NCI-H2196 treated with DMSO at 0.1 percent for 48 hours (cell line): ENCODE data around the gene LYST.
A peak's percentile ranks its signal among the peaks of the same experiment; 100 is the strongest.
"Not testable (repeated sequence)": the region's sequence is repeated elsewhere in the genome, so short reads cannot be mapped to it uniquely, and the experiment has no call there.

Experiments used
- DNase-seq: peaks from one replicate; lab custom pipeline; 2025; ENCODE audit not compliant: unreplicated experiment; lab: John Stamatoyannopoulos, UW

The LYST gene

DNA sequence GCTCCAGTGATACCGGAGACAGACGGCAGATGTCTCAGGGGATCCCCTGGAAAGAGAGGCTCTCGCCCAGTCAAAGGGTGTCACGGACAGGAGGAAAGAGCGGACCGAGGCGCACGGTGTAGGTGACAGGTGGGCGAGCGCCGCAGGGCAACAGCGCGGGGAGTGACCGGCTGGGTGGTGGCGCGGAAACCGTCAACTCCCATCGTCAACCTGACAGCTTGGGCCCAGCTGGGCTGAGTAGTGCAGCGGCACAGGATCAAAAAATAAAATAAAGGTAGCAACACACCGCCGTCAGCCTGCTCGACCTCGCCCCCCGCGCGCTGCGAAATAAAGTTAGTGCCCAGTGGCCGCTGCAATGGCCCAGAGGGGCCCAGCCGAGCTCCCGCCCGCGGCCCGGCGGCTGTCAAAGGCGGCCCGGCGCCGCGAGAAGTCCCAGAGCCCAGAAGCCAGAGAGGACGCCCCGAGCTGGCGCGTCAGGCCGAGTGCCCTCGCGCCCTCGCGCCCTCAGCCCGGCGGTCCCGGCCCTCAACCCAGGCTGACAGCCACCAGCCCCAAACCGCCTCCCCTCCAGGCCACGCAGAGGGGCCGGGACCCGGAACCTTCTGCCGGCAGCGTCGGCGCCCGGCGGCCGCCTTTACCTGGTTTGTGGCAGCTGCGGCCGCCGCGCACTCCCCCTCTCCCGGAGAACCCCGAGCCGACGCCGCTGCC lies at the start of gene LYST:
TSS of gene LYST (minus strand) at position 702 of the 708 bp plus-strand sequence. CDS start 36,489 bp downstream, outside the sequence.
- DNase-seq: peak; percentile 2

- DNase-seq: not testable (repeated sequence)
These were observed 48.8 kb upstream of the LYST start for GRCh38 chr1:235915489-235915888.

DNA sequence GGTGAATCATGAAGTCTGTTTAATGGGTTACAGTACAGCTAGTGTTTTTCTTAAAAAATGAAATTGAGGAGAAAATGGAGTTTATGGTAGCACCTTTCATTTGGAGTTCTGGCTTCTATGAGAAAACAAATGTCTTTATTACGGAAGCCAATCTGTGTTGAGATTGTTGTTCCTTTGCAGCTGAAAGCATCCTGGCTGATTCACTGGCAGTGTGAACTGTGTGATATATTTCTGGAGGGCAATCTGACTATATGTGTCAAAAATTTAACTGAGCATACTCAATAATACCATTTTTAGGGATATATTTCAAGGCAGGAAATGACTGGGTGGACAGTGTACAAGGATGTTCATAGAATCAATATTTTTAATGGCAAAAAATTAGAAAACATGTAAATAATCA lies 46.6 kb upstream of the LYST start:
- DNase-seq: no peak

- no peak for DNase-seq
These were observed 45.2 kb upstream of the LYST start for GRCh38 chr1:235911876-235912275.

- DNase-seq: no peak
These were observed 44.6 kb upstream of the LYST start for GRCh38 chr1:235911300-235911662.

DNA sequence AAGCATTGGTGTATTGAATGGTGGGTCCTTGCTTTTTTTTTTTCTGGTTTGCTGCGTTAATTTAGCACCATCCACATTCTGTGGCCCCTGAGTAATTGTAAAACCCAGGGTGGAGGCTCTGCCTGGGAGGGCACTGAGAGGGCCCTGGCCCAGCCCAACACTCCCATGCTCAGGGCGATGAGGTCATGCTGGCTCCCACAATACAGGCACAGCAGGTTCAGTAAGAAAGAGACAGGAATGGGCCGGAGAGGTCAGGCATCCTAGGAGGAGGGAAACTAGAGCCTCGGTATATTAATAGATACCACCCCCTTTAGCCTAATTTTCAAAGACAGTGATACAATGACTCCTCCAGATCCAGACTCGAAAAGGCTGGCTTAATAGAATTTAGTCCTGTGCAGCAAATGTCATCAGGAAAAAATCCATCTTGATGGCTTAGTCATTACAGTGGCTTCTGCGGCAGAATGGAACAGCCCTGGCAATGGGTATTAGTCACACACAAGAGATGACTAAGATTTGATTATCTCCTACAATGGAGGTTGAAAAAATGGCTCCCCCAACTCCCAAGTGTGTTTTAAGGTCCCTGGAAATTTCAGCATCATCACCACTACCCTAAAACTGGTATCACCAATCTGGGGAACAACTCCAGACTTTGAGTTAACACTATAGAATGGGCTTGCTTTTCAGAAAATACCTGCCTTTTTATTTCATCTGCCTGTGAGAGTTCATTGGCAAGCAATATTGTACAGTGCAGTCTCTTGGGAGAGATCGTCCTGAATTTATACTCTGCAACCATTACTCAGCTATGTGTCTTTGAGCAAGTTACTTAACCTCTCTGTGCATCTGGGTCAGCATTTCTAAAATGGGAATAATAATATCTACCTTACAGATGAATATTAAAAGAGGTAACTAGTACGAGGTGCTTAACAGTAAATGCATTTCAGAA lies 43.9 kb upstream of the LYST start:
- DNase-seq: no peak

DNA sequence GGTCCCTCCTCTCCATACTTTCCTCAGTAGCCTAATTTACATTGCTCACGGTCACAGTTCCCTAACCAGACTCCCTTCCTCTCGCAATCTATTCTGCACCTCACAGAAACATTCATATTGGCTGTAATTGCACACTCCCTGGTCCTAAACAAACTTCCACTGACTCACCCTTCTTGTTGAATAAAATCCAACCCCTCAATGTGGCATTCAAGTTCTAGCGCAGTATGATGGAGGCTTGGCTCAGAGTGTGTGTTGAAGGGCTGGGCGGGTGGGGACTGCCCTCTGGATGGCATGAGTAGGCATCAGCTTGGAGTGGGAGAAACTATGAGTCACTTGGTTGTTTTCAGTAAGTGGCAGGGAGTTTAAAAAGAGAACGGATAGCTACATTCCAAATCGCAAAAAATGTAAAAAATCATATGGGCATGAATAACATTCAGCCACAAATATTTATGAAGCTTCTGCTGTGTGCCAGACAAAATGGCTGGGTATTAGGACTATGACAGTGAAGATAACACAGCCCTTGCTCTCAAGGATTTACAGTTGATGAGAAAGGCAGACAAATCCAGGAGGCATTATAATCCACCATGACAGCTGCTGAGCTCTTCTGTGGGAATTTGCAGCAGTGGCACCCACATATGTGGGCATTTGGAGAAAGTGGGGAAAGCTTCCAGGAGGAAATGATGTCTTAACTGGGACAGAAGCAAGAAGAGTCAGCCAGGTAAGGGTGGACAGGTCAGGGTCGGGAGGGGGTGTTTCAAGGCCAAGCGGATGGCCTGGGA lies 42.2 kb upstream of the LYST start:
- DNase-seq: no peak

DNA sequence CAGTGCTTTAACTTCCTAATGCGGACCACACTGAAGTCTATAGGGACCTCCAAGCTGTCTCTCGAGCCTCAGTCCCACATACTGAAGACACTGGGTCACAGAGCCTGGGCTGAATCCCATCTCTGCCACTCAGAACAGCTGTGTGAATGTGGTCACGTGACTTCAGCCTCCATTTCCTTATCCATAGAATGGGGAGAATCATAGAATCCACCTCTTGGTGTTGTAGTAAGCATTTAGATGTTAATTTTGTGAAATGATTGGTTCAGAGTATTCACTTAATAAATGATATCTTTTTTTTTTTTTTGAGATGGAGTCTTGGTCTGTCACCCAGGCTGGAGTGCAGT lies 41.2 kb upstream of the LYST start:
- DNase-seq: no peak

DNA sequence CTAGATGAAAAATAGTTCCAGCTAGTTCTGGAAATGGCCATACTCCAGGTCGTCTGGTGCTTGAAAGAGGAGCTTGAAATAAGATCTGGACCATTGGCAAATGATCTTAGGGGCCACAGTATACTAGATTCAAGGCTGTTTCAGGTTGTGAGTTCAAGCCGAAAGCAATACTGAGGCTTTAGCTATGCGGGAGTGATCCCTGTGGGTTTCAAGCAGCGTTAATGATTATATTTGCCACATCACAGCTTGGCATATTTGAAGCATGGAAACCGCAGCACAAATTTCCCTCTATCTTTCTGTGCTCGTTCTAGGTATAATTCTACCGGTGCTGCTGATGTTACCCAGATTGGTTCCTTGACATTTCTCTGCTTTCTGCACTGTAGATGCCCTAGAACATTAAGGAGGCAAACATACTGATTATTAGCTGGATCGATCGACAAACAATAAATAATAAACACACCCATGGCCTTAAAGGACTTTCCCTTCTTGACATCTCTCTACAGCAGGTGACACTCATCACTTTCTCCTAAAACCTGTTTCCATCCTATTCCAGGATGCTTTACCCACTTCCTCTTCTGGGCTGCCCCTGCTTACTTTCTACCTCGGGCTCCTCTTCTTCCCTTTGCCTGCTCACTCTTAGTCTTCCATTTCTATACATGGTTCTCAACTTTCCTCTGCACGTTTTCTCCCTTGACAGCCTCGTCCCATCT lies 40.6 kb upstream of the LYST start:
- no peak for DNase-seq

GRCh38 chr1:235906436-235906835 lies 39.7 kb upstream of the LYST start:
- no peak for DNase-seq

GRCh38 chr1:235903809-235904208 lies 37.1 kb upstream of the LYST start:
- not testable (repeated sequence) for DNase-seq

- peak; percentile 31 for DNase-seq
These were observed 36.2 kb upstream of the LYST start for GRCh38 chr1:235902677-235903542.

DNA sequence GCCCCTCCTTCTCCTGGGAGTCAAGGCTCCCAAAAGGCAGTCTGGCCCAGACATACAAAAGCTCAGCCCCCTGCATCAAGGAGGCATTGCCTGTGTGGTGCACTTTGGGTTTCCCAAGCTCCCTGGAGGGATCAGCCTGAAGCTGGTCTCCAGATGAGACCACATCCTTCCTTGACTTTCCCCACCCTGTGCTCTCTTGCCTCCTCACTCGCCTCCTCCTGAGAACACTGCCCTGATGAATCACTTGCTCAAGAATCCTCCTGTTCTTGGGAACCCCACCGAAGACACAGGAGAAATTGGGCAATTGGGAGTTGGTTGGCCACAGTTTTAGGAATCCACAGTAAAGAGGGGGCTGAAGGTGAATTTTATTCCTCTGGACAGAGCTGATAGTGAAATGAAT lies 34.8 kb upstream of the LYST start:
- DNase-seq: no peak

DNA sequence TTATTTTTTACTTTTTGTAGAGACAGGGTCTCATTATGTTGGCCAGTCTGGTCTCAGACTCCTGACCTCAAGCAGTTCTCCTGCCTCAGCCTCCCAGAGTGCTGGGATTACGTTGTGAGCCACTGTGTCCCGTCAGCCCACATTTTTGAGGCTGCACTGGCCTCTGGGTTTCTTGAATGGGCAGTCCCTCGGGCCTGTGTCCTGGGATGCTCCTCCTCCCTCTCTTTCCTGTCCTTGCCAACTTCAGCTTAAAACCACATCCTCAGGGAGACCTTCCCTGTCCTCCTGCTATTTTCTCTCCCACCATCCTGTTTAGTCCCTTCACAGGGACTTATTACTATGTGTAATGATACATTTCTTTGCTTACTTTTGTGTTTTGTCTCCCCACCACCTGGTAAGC lies 31.4 kb upstream of the LYST start:
- DNase-seq: no peak

- no peak for DNase-seq
These were observed 27.1 kb upstream of the LYST start for GRCh38 chr1:235893840-235894239.

GRCh38 chr1:235892734-235893413 lies 26.2 kb upstream of the LYST start:
- DNase-seq: no peak

DNA sequence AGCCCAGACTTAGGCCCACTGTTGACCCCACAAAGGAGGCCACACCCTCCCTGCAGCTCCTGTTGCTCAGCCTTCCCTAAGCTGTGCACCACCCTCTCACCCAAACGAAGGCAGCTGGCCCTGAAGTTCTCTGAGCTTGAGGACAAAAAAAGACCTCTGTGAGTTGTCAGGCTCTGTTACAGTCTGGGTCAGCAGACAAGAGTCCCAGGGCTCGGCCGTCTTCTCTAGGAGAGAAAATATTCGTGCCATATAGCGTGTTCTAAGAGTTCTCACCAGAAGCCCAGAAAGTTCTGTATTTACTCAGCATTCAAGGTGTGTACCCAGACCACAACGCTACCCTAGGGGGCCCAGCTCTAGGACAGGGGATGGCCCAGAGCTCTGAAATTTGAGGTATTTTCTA lies 25.5 kb upstream of the LYST start:
- no peak for DNase-seq

- DNase-seq: no peak
These were observed 21.5 kb upstream of the LYST start for GRCh38 chr1:235888119-235888643.

GRCh38 chr1:235887676-235888075 lies 21.0 kb upstream of the LYST start:
- no peak for DNase-seq
